Measurements from ENCODE around the gene FKBP10. TPM values are rescaled to one million over a fixed set of nuclear protein-coding genes. Genes with fewer than 3 reads are reported as not detected.
A peak's percentile ranks its signal among the peaks of the same experiment; 100 is the strongest.
"Not testable (repeated sequence)": the region's sequence is repeated elsewhere in the genome, so short reads cannot be mapped to it uniquely, and the experiment has no call there.

Gene FKBP10, protein sequence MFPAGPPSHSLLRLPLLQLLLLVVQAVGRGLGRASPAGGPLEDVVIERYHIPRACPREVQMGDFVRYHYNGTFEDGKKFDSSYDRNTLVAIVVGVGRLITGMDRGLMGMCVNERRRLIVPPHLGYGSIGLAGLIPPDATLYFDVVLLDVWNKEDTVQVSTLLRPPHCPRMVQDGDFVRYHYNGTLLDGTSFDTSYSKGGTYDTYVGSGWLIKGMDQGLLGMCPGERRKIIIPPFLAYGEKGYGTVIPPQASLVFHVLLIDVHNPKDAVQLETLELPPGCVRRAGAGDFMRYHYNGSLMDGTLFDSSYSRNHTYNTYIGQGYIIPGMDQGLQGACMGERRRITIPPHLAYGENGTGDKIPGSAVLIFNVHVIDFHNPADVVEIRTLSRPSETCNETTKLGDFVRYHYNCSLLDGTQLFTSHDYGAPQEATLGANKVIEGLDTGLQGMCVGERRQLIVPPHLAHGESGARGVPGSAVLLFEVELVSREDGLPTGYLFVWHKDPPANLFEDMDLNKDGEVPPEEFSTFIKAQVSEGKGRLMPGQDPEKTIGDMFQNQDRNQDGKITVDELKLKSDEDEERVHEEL
- 5.1 TPM for total RNA-seq

- no peak for DNase-seq (ENCODE audit: low spot score)
- peak; percentile 6 for ATAC-seq
Measured at GRCh38 chr17:41812381-41813151, at the start of gene FKBP10. FKBP10 (plus strand) TSS chr17:41813004; CDS start chr17:41813035, 31 bp downstream.

GRCh38 chr17:41763327-41763726 is 49.5 kb upstream of the FKBP10 start:
- ATAC-seq (no peak), DNase-seq (ENCODE audit: low spot score) (no peak)

- no peak for DNase-seq (ENCODE audit: low spot score)
- ATAC-seq: no peak
Measured at GRCh38 chr17:41766135-41766534, 46.7 kb upstream of the FKBP10 start.

DNA sequence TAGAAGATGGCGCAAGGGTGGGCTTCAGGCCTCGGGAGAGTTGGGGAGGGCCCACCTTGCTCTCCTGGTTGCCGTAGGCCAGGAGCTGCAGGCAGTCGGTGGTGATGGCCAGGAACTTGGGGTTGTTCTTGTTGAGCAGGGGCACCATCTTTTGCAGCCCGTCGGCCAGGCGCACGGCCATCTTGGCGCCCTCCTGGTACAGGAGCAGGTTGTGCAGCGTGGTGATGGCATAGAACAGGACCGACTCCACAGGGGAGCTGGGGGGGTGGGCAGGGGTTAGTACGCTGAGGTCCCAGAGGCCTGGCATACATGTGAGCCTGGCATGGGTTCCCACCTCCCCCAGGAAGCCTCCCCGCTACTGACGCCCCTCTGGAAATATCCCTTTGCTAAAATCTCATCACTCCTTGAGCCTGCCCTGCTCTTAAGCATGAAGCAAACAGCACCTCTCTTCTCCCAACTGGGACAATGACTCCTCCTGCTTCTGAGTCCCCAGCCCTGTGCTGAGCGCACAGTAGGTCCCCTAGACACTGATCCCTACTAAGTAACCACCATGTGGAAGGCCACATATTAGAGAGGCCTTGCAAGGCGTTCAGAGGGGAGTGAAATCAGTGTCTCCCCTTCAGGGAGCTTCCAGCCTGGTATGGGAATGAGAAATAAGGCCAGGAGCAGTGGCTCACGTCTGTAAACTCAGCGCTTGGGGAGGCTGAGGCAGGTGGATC is 45.3 kb upstream of the FKBP10 start:
- ATAC-seq: no peak
- DNase-seq (ENCODE audit: low spot score): no peak

DNA sequence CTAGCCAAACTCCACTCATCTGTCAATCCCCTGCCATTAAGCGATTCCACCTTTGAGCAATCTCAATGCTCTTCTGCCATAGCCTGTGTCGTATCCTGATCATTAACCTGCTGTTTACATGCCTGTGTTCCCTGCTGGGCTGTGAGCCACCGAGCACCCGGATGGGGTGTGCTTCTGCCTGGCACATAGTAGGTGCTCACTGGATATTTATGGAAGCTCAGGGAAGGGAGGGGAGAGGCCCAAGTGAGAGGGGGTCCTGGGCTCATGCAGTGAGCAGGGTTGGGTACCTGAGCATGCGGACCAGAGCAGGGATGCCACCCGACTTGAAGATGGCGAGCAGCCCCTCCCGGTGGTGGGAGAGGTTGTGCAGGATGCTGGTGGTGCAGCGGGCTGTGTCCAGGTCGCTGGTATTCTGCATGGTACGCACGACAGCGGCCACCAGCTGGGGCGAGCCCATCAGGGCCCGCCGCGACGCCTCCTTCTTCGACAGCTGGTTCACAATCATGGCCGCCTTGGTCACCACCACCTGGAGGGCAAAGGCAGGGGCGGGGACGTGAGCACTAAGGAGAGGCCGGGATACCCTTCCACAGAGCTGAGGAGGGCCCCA is 44.0 kb upstream of the FKBP10 start:
- no peak for DNase-seq (ENCODE audit: low spot score)
- ATAC-seq: no peak

- DNase-seq (ENCODE audit: low spot score): no peak
Measured at GRCh38 chr17:41769346-41769862, 43.4 kb upstream of the FKBP10 start.

GRCh38 chr17:41769985-41770384 is 42.8 kb upstream of the FKBP10 start:
- DNase-seq (ENCODE audit: low spot score): no peak
- no peak for ATAC-seq

More at GRCh38 chr17:41769346-41769862, 43.4 kb upstream of the FKBP10 start:
- peak; percentile 4 for ATAC-seq

- DNase-seq (ENCODE audit: low spot score): no peak
- no peak for ATAC-seq
Measured at GRCh38 chr17:41771389-41772206, 41.2 kb upstream of the FKBP10 start.

GRCh38 chr17:41772218-41772585 is 40.6 kb upstream of the FKBP10 start:
- DNase-seq (ENCODE audit: low spot score): peak; percentile 62
- ATAC-seq: peak; percentile 46

DNA sequence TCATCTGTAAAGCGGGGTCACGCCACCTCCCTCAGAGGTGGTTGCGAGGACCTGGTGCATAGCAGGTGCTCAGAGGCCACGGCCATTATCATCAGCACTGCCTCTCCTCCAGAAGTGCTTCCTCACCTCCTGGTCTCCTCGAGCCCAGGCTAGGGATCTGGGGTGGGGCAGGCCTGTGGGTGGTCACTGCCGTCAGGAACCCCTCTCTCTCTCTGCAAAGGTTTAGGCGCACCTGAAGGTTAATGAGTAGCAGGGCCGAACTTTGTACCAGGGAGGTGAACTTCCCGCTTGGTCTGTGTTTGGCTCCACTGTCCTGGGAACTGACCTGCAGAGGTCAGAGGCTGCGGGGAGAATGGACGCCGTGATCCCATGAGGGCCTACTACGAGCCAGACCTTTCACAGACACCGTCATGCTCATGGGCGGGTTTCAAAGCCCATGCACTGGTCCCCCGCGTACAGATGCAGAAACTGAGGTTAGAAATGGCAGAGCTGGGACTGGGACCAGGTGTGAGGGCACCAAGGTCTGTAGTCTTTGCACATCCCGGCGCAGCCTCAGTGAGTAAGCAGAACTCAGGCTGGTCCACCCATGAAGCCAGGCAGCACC is 40.1 kb upstream of the FKBP10 start:
- DNase-seq (ENCODE audit: low spot score) (peak; percentile 91), ATAC-seq (peak; percentile 75)

DNA sequence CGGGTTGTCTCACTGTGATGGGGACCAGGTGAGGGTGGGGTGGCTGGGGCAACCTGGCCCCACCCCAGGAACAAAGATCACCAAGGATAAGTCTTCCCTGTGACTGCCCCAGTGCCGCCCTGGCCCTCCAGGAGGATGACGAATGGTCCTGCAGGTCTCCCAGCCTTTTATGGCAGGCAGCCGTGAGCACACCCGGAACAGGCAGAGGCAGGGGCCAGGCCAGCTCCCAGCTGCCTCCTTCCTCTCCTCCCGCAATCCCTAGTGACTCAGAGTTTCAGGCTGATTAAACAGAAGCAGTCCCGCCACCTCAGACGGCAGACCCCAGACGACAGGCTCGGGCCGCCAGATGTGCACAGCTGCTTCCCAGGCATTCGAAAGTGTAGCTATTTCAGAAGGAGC is 39.6 kb upstream of the FKBP10 start:
- DNase-seq (ENCODE audit: low spot score): peak; percentile 67

GRCh38 chr17:41773731-41774193 is 39.0 kb upstream of the FKBP10 start:
- DNase-seq (ENCODE audit: low spot score): no peak

More for the DNA sequence above, 39.6 kb upstream of the FKBP10 start:
- ATAC-seq: peak; percentile 42

DNA sequence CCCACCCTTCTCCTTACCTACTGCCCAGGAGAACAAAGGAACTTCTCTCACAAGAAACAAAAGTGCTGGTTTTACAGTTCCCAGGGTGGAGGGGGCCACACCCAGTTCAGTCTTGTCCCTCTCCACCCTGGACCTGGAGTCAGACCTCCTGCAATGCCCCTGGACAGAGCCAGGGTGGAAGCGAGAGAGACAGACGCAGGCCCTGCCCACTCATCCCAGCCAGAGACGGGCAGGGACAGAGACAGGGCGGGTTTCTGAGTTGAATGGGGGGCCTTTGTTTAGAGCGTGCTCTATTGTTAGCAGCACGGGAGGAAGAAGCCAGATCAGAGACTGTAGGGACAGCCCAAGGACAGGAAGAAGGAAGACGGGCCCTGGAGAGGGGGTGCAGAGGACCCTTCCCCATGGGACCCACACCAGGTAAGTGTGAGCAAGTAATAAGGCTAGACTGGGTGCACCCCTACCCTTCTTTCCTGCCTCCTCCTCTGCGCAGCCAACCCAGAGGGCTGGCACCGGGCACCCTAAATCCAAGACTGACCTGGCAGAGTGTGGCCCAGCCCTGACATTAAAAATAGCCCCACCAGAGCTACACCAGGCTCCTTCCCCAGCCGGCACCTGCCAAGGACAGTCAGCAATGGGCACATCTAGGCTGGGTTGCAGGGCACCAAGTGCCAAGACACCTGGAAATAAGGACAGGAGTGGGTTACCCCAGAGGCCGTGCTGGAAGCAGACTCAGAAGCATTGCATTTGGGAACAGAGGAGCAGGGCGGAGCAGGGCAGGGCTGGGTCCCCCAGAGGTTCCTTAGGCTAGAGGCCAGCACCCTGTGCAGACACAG is 37.2 kb upstream of the FKBP10 start:
- DNase-seq (ENCODE audit: low spot score) (no peak), ATAC-seq (no peak)

More at GRCh38 chr17:41773731-41774193, 39.0 kb upstream of the FKBP10 start:
- ATAC-seq: no peak

GRCh38 chr17:41776262-41776900 is 36.4 kb upstream of the FKBP10 start:
- not testable (repeated sequence) for ATAC-seq; DNase-seq (ENCODE audit: low spot score)

- peak; percentile 47 for ATAC-seq
Measured at GRCh38 chr17:41777157-41777573, 35.6 kb upstream of the FKBP10 start.

GRCh38 chr17:41777574-41778188 is 35.1 kb upstream of the FKBP10 start:
- DNase-seq (ENCODE audit: low spot score) (peak; percentile 88), ATAC-seq (peak; percentile 77)

More at GRCh38 chr17:41777157-41777573, 35.6 kb upstream of the FKBP10 start:
- peak; percentile 65 for DNase-seq (ENCODE audit: low spot score)

DNA sequence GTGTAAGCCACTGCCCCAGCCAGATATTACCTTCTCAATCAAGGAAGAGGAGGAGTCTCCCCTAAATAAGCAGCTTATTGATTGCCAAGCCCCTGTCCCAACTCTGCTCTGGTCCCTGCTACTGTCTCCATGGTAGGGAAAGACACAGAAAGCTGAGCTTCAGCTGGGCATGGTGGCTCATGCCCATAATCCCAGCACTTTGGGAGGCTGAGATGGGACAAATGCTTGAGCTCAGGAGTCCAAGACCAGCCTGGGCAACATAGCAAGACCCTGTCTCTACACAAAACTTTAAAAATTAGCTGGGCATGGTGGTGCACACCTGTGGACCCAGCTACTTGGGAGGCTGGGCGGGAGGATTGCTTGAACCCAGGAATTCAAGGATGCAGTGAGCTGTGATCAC is 32.9 kb upstream of the FKBP10 start:
- no peak for DNase-seq (ENCODE audit: low spot score)
- ATAC-seq: no peak
